HUES6 (cell line): Measurements from ENCODE around the gene RGMA.

Experiments used
- H3K27ac ChIP-seq: 2 replicates; pipeline ENCODE4 v1.7.0; 2013; ENCODE audit warnings: low read depth, mild to moderate bottlenecking, low read length, inconsistent platforms
- H3K27me3 ChIP-seq: 2 replicates; pipeline ENCODE4 v1.6.1; 2013; ENCODE audit warnings: low read length; ENCODE audit not compliant: control insufficient read depth, insufficient read depth
- H3K36me3 ChIP-seq: 2 replicates; pipeline ENCODE4 v1.6.1; 2013; ENCODE audit warnings: low read length; ENCODE audit not compliant: control insufficient read depth, insufficient read depth
- H3K4me1 ChIP-seq: 2 replicates; pipeline ENCODE4 v1.6.1; 2013; ENCODE audit warnings: low read length; ENCODE audit not compliant: control insufficient read depth, insufficient read depth
- H3K4me3 ChIP-seq: 2 replicates; pipeline ENCODE4 v1.5.1; 2013; ENCODE audit warnings: low read depth, low read length
- H3K9ac ChIP-seq: one replicate; pipeline ENCODE4 v1.6.1; 2013; ENCODE audit warnings: mild to moderate bottlenecking, low read length
- H3K9me3 ChIP-seq: 2 replicates; pipeline ENCODE4 v1.6.1; 2013; ENCODE audit warnings: low read depth, low read length; ENCODE audit not compliant: control insufficient read depth, insufficient read depth

The RGMA gene

DNA sequence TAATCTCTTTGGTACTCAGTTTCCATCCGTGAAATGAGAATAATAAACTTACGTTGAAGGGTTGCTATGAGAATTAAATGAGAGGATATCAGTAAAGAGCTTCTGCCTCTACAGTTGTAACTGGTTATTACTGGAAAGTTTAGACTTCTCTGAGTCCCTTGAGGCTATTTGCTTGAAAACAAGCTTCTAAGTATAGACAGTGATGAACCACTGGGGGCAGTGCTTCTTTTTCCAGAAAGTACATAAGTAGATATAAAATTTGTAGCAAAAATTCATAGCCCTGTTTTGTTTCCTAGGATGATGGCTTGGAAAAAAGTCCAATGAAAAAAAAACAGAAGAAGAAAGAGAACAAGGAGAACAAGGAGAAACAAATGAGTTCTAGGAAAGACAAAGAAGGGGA is 87.1 kb downstream of the RGMA start:
- no peak overlapping the region for H3K27ac ChIP-seq
- no peaks in the 10 kb centered on the region for H3K9me3 ChIP-seq
- no peak overlapping the region for H3K9ac ChIP-seq
- no peaks in the 10 kb centered on the region for H3K4me1 ChIP-seq
- H3K36me3 ChIP-seq = peaks cover 98% of the 10 kb centered on the region
- no peak overlapping the region for H3K4me3 ChIP-seq
- H3K27me3 ChIP-seq = no peaks in the 10 kb centered on the region

DNA sequence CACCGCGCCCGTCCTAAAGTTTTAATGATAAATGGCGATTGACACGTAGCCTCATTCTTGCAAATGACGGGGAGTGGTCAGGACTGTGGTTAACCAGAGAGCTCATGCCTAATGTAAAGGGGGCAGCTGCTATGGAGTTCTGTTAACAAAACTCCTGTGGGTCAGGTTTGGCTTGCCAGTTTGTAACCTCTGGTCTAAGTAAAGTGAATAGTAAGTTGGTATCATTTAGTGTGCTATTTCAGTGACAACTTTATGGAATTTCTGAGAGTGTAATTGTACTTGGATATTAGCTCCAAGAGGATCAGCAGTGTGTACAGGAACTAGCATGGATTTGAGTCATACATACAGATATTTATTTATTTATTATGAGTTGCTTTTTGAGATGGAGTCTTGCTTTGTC is 87.9 kb downstream of the RGMA start:
- Histone ChIP-seq H3K36me3 (peaks cover 97% of the 10 kb centered on the region), H3K9ac (no peak overlapping the region), H3K9me3 (no peaks in the 10 kb centered on the region), H3K4me3 (no peak overlapping the region), H3K27ac (no peak overlapping the region), H3K4me1 (no peaks in the 10 kb centered on the region), H3K27me3 (no peaks in the 10 kb centered on the region)

DNA sequence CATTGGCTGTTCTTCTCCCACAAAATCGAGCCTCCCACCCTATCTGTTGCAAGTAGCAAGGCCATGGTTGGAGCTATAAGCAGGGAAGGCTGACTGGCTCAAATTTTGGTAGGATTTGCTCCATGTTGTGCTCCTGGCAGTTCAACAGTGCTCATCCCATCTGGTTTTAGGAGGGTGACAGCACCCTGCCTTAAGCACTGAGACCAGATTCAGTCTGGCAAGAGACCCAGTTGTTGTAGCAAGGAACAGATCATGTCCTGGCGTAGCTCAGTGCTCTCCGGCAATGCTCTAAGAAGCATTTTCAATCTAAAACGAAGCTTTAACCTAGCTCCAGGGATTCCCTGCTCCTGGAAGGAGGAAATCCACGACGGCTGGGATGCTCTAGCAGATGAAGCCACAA is 91.2 kb downstream of the RGMA start:
- Histone ChIP-seq H3K27me3 (no peaks in the 10 kb centered on the region), H3K36me3 (peaks cover 94% of the 10 kb centered on the region), H3K27ac (no peak overlapping the region), H3K4me1 (no peaks in the 10 kb centered on the region), H3K4me3 (no peak overlapping the region), H3K9ac (no peak overlapping the region), H3K9me3 (no peaks in the 10 kb centered on the region)

- no peak overlapping the region for H3K9ac ChIP-seq
- no peak overlapping the region for H3K27ac ChIP-seq
- no peaks in the 10 kb centered on the region for H3K27me3 ChIP-seq
- H3K36me3 ChIP-seq = peaks cover 93% of the 10 kb centered on the region
- H3K9me3 ChIP-seq = no peaks in the 10 kb centered on the region
- no peaks in the 10 kb centered on the region for H3K4me1 ChIP-seq
- no peak overlapping the region for H3K4me3 ChIP-seq
These were observed 96.3 kb downstream of the RGMA start for GRCh38 chr15:92992720-92993119.

GRCh38 chr15:92990031-92990430 is 99.0 kb downstream of the RGMA start:
- no peak overlapping the region for H3K4me3 ChIP-seq
- H3K9ac ChIP-seq = no peak overlapping the region
- H3K27me3 ChIP-seq = no peaks in the 10 kb centered on the region
- peaks cover 92% of the 10 kb centered on the region for H3K36me3 ChIP-seq
- H3K4me1 ChIP-seq = no peaks in the 10 kb centered on the region
- no peaks in the 10 kb centered on the region for H3K9me3 ChIP-seq
- no peak overlapping the region for H3K27ac ChIP-seq

- H3K9ac ChIP-seq = no peak overlapping the region
- H3K27ac ChIP-seq = no peak overlapping the region
- peaks cover 92% of the 10 kb centered on the region for H3K36me3 ChIP-seq
These were observed 99.5 kb downstream of the RGMA start for GRCh38 chr15:92989470-92989869.

More at GRCh38 chr15:92989470-92989869, 99.5 kb downstream of the RGMA start:
- H3K4me1 ChIP-seq = no peaks in the 10 kb centered on the region
- no peaks in the 10 kb centered on the region for H3K9me3 ChIP-seq
- H3K27me3 ChIP-seq = no peaks in the 10 kb centered on the region
- no peak overlapping the region for H3K4me3 ChIP-seq
